ENCODE measurements around the gene OTOP3. TPM values are rescaled to one million over a fixed set of nuclear protein-coding genes. Genes with fewer than 3 reads are reported as not detected.
"Not testable (repeated sequence)": the region's sequence is repeated elsewhere in the genome, so short reads cannot be mapped to it uniquely, and the experiment has no call there.

OTOP3 gene
- total RNA-seq, 1 experiment from 2014 or later = not detected

- H3K27ac Mint-ChIP-seq (ENCODE audit: low read depth, unreplicated experiment) = no peak overlapping the region
Measured at GRCh38 chr17:74968361-74968780, 32.7 kb downstream of the OTOP3 start.

GRCh38 chr17:74969501-74969900, 33.8 kb downstream of the OTOP3 start:
- DNase-seq (ENCODE audit: unreplicated experiment); H3K4me3 Mint-ChIP-seq (ENCODE audit: unreplicated experiment); BruUV-seq (replicated peaks); intact Hi-C loops (cut with micrococcal nuclease); H3K36me3 Mint-ChIP-seq (ENCODE audit: insufficient read depth, unreplicated experiment); H3K27ac Mint-ChIP-seq (ENCODE audit: low read depth, unreplicated experiment); H3K9me3 Mint-ChIP-seq (ENCODE audit: unreplicated experiment): not testable (repeated sequence)
- peaks cover 13% of the 10 kb centered on the region for H3K4me1 Mint-ChIP-seq (ENCODE audit: insufficient read depth, unreplicated experiment)
- ChIA-PET CTCF (interaction anchor here (0.5 to 2.4 kb wide), 4 partner anchors 10 to 45 kb away, joined by 3 to 11 read pairs (median 4); partner anchors contain the start of genes MRPL58 and OTOP2), POLR2A (interaction anchor here (1.2 kb wide), 1 partner anchor 96 kb away, joined by 3 read pairs; the partner anchor contains the start of gene FDXR)
- H3K27me3 Mint-ChIP-seq (ENCODE audit: insufficient read depth, unreplicated experiment) = peaks cover 14% of the 10 kb centered on the region

More at GRCh38 chr17:74968361-74968780, 32.7 kb downstream of the OTOP3 start:
- DNase-seq (ENCODE audit: unreplicated experiment) = no peak
- no peaks in the 10 kb centered on the region for H3K9me3 Mint-ChIP-seq (ENCODE audit: unreplicated experiment)
- H3K27me3 Mint-ChIP-seq (ENCODE audit: insufficient read depth, unreplicated experiment) = peaks cover 10% of the 10 kb centered on the region
- no peaks in the 10 kb centered on the region for H3K36me3 Mint-ChIP-seq (ENCODE audit: insufficient read depth, unreplicated experiment)
- no peak for TF ChIP-seq CTCF (IDR thresholded peaks at IDR 0.05; ENCODE audit: unreplicated experiment)
- H3K4me3 Mint-ChIP-seq (ENCODE audit: unreplicated experiment) = no peak overlapping the region
- CTCF ChIA-PET = interaction anchor here (0.6 to 2.4 kb wide), 4 partner anchors 10 to 354 kb away, joined by 3 to 11 read pairs (median 4); partner anchors contain the start of gene OTOP2
- BruUV-seq (replicated peaks) = no TSS peak
- POLR2A ChIA-PET = no interaction called here
- peaks cover 13% of the 10 kb centered on the region for H3K4me1 Mint-ChIP-seq (ENCODE audit: insufficient read depth, unreplicated experiment)
- intact Hi-C loops (cut with micrococcal nuclease) = no loop called here

- TF ChIP-seq CTCF (IDR thresholded peaks at IDR 0.05; ENCODE audit: unreplicated experiment) = no peak
- ChIA-PET CTCF (interaction anchor here (0.6 to 1.0 kb wide), 2 partner anchors 42 to 214 kb away, joined by 3 read pairs; partner anchors contain the start of gene MRPL58), POLR2A (interaction anchor here (2.3 kb wide), 1 partner anchor 9 kb away, joined by 9 read pairs; no protein-coding TSS in a partner anchor)
- peaks cover 14% of the 10 kb centered on the region for H3K27me3 Mint-ChIP-seq (ENCODE audit: insufficient read depth, unreplicated experiment)
- peak overlapping the region; percentile 66 for H3K27ac Mint-ChIP-seq (ENCODE audit: low read depth, unreplicated experiment)
- H3K9me3 Mint-ChIP-seq (ENCODE audit: unreplicated experiment) = no peaks in the 10 kb centered on the region
- peaks cover 9% of the 10 kb centered on the region for H3K4me1 Mint-ChIP-seq (ENCODE audit: insufficient read depth, unreplicated experiment)
- no peaks in the 10 kb centered on the region for H3K36me3 Mint-ChIP-seq (ENCODE audit: insufficient read depth, unreplicated experiment)
- BruUV-seq (replicated peaks) = no TSS peak
- intact Hi-C loops (cut with micrococcal nuclease) = no loop called here
- DNase-seq (ENCODE audit: unreplicated experiment) = no peak
- no peak overlapping the region for H3K4me3 Mint-ChIP-seq (ENCODE audit: unreplicated experiment)
Measured at GRCh38 chr17:74970395-74970794, 34.7 kb downstream of the OTOP3 start.

GRCh38 chr17:74971069-74971841, 35.6 kb downstream of the OTOP3 start:
- CTCF ChIA-PET = interaction anchor here (0.6 to 1.3 kb wide), 5 partner anchors 13 to 300 kb away, joined by 3 to 6 read pairs (median 4); no protein-coding TSS in a partner anchor
- Mint-ChIP-seq H3K4me3 (ENCODE audit: unreplicated experiment) (peak overlapping the region; percentile 47), H3K27me3 (ENCODE audit: insufficient read depth, unreplicated experiment) (peaks cover 14% of the 10 kb centered on the region), H3K27ac (ENCODE audit: low read depth, unreplicated experiment) (no peak overlapping the region), H3K4me1 (ENCODE audit: insufficient read depth, unreplicated experiment) (peaks cover 6% of the 10 kb centered on the region), H3K36me3 (ENCODE audit: insufficient read depth, unreplicated experiment) (no peaks in the 10 kb centered on the region), H3K9me3 (ENCODE audit: unreplicated experiment) (no peaks in the 10 kb centered on the region)
- DNase-seq (ENCODE audit: unreplicated experiment) = no peak
- intact Hi-C loops (cut with micrococcal nuclease) = no loop called here
- BruUV-seq (replicated peaks) = no TSS peak
- POLR2A ChIA-PET = interaction anchor here (0.6 to 2.3 kb wide), 4 partner anchors 10 to 198 kb away, joined by 3 to 9 read pairs (median 4); partner anchors contain the start of gene ARMC7
- no peak for TF ChIP-seq CTCF (IDR thresholded peaks at IDR 0.05; ENCODE audit: unreplicated experiment)
